DOHH2 (cell line): ENCODE results near the gene TES.

Source experiments
- EZH2phosphoT487 ChIP-seq: fragments of 200-600 bp; sonication (generic); IDR thresholded peaks from 2 replicates; pipeline ENCODE4 v1.6.1; 2017; ENCODE audit warnings: borderline replicate concordance, mild to moderate bottlenecking, antibody characterized with exemption, low read length, moderate library complexity, mixed read lengths
- TF ChIP-seq, protein P1 (sequence below): fragments of 200-600 bp; sonication (generic); IDR thresholded peaks from one replicate; pipeline ENCODE4 v1.5.1; 2014; ENCODE audit warnings: antibody characterized with exemption, mild to moderate bottlenecking, low read depth, low read length; ENCODE audit not compliant: poor library complexity, severe bottlenecking

- TF ChIP-seq, protein P1, sequence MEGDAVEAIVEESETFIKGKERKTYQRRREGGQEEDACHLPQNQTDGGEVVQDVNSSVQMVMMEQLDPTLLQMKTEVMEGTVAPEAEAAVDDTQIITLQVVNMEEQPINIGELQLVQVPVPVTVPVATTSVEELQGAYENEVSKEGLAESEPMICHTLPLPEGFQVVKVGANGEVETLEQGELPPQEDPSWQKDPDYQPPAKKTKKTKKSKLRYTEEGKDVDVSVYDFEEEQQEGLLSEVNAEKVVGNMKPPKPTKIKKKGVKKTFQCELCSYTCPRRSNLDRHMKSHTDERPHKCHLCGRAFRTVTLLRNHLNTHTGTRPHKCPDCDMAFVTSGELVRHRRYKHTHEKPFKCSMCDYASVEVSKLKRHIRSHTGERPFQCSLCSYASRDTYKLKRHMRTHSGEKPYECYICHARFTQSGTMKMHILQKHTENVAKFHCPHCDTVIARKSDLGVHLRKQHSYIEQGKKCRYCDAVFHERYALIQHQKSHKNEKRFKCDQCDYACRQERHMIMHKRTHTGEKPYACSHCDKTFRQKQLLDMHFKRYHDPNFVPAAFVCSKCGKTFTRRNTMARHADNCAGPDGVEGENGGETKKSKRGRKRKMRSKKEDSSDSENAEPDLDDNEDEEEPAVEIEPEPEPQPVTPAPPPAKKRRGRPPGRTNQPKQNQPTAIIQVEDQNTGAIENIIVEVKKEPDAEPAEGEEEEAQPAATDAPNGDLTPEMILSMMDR, result no peak
- no peak for TF ChIP-seq EZH2phosphoT487
These were observed 45.6 kb upstream of the TES start for GRCh38 chr7:116164552-116165306.
